ENCODE results near the gene VASH2. TPM values are rescaled to one million over a fixed set of nuclear protein-coding genes. Genes with fewer than 3 reads are reported as not detected.
A peak's percentile ranks its signal among the peaks of the same experiment; 100 is the strongest.

VASH2 gene
- total RNA-seq, 1 donor from 2014 or later: 0.10 TPM

- no peak for DNase-seq (ENCODE audit: low spot score)
- Mint-ChIP-seq H3K27me3 (ENCODE audit: insufficient read depth) (peaks cover 22% of the 10 kb centered on the region), H3K27ac (no peak overlapping the region), H3K4me3 (no peak overlapping the region), H3K9me3 (no peaks in the 10 kb centered on the region), H3K4me1 (ENCODE audit: low read depth) (peaks cover 7% of the 10 kb centered on the region), H3K36me3 (ENCODE audit: low read depth) (no peaks in the 10 kb centered on the region)
- intact Hi-C loops (cut with micrococcal nuclease): no loop called here
Measured at GRCh38 chr1:212967801-212968200, 17.5 kb downstream of the VASH2 start.

GRCh38 chr1:212968368-212968863 lies 18.1 kb downstream of the VASH2 start:
- intact Hi-C loops (cut with micrococcal nuclease): no loop called here
- H3K27me3 Mint-ChIP-seq (ENCODE audit: insufficient read depth): peaks cover 24% of the 10 kb centered on the region

GRCh38 chr1:212970085-212970484 lies 19.7 kb downstream of the VASH2 start:
- intact Hi-C loops (cut with micrococcal nuclease): no loop called here
- H3K9me3 Mint-ChIP-seq: no peaks in the 10 kb centered on the region
- DNase-seq (ENCODE audit: low spot score): no peak
- peaks cover 7% of the 10 kb centered on the region for H3K4me1 Mint-ChIP-seq (ENCODE audit: low read depth)
- no peak overlapping the region for H3K27ac Mint-ChIP-seq
- H3K4me3 Mint-ChIP-seq: no peak overlapping the region
- H3K36me3 Mint-ChIP-seq (ENCODE audit: low read depth): no peaks in the 10 kb centered on the region
- peaks cover 24% of the 10 kb centered on the region for H3K27me3 Mint-ChIP-seq (ENCODE audit: insufficient read depth)

More at GRCh38 chr1:212968368-212968863, 18.1 kb downstream of the VASH2 start:
- DNase-seq (ENCODE audit: low spot score): no peak
- H3K9me3 Mint-ChIP-seq: no peaks in the 10 kb centered on the region
- H3K4me1 Mint-ChIP-seq (ENCODE audit: low read depth): peaks cover 7% of the 10 kb centered on the region
- H3K4me3 Mint-ChIP-seq: no peak overlapping the region
- no peak overlapping the region for H3K27ac Mint-ChIP-seq
- no peaks in the 10 kb centered on the region for H3K36me3 Mint-ChIP-seq (ENCODE audit: low read depth)

GRCh38 chr1:212971312-212971711 lies 21.0 kb downstream of the VASH2 start:
- no peak overlapping the region for H3K4me3 Mint-ChIP-seq
- peaks cover 7% of the 10 kb centered on the region for H3K4me1 Mint-ChIP-seq (ENCODE audit: low read depth)
- H3K36me3 Mint-ChIP-seq (ENCODE audit: low read depth): no peaks in the 10 kb centered on the region
- no peak for DNase-seq (ENCODE audit: low spot score)
- no peaks in the 10 kb centered on the region for H3K9me3 Mint-ChIP-seq
- intact Hi-C loops (cut with micrococcal nuclease): no loop called here
- H3K27me3 Mint-ChIP-seq (ENCODE audit: insufficient read depth): peaks cover 21% of the 10 kb centered on the region
- no peak overlapping the region for H3K27ac Mint-ChIP-seq

GRCh38 chr1:212973426-212973825 lies 23.1 kb downstream of the VASH2 start:
- Mint-ChIP-seq H3K9me3 (no peaks in the 10 kb centered on the region), H3K27me3 (ENCODE audit: insufficient read depth) (peaks cover 10% of the 10 kb centered on the region), H3K4me1 (ENCODE audit: low read depth) (no peaks in the 10 kb centered on the region), H3K36me3 (ENCODE audit: low read depth) (no peaks in the 10 kb centered on the region), H3K4me3 (no peak overlapping the region), H3K27ac (no peak overlapping the region)
- intact Hi-C loops (cut with micrococcal nuclease): no loop called here
- no peak for DNase-seq (ENCODE audit: low spot score)

GRCh38 chr1:212973899-212974298 lies 23.6 kb downstream of the VASH2 start:
- H3K27ac Mint-ChIP-seq: no peak overlapping the region
- intact Hi-C loops (cut with micrococcal nuclease): no loop called here
- no peak for DNase-seq (ENCODE audit: low spot score)
- H3K36me3 Mint-ChIP-seq (ENCODE audit: low read depth): no peaks in the 10 kb centered on the region
- H3K4me1 Mint-ChIP-seq (ENCODE audit: low read depth): peaks cover 3% of the 10 kb centered on the region
- peaks cover 10% of the 10 kb centered on the region for H3K27me3 Mint-ChIP-seq (ENCODE audit: insufficient read depth)
- no peaks in the 10 kb centered on the region for H3K9me3 Mint-ChIP-seq
- no peak overlapping the region for H3K4me3 Mint-ChIP-seq

GRCh38 chr1:212974711-212975110 lies 24.4 kb downstream of the VASH2 start:
- peaks cover 9% of the 10 kb centered on the region for H3K27me3 Mint-ChIP-seq (ENCODE audit: insufficient read depth)
- DNase-seq (ENCODE audit: low spot score): no peak
- H3K4me1 Mint-ChIP-seq (ENCODE audit: low read depth): peaks cover 11% of the 10 kb centered on the region
- H3K36me3 Mint-ChIP-seq (ENCODE audit: low read depth): no peaks in the 10 kb centered on the region
- no peaks in the 10 kb centered on the region for H3K9me3 Mint-ChIP-seq
- intact Hi-C loops (cut with micrococcal nuclease): no loop called here
- H3K4me3 Mint-ChIP-seq: no peak overlapping the region
- no peak overlapping the region for H3K27ac Mint-ChIP-seq

- Mint-ChIP-seq H3K27ac (no peak overlapping the region), H3K9me3 (no peaks in the 10 kb centered on the region), H3K36me3 (ENCODE audit: low read depth) (no peaks in the 10 kb centered on the region), H3K4me1 (ENCODE audit: low read depth) (peaks cover 13% of the 10 kb centered on the region), H3K4me3 (no peak overlapping the region), H3K27me3 (ENCODE audit: insufficient read depth) (peaks cover 4% of the 10 kb centered on the region)
- intact Hi-C loops (cut with micrococcal nuclease): no loop called here
- DNase-seq (ENCODE audit: low spot score): no peak
Measured at GRCh38 chr1:212975111-212975918, 25.0 kb downstream of the VASH2 start.

GRCh38 chr1:212976586-212976985 lies 26.2 kb downstream of the VASH2 start:
- no peak overlapping the region for H3K4me3 Mint-ChIP-seq
- peaks cover 13% of the 10 kb centered on the region for H3K4me1 Mint-ChIP-seq (ENCODE audit: low read depth)
- no peaks in the 10 kb centered on the region for H3K36me3 Mint-ChIP-seq (ENCODE audit: low read depth)
- H3K9me3 Mint-ChIP-seq: no peaks in the 10 kb centered on the region
- intact Hi-C loops (cut with micrococcal nuclease): no loop called here
- peaks cover 4% of the 10 kb centered on the region for H3K27me3 Mint-ChIP-seq (ENCODE audit: insufficient read depth)
- no peak for DNase-seq (ENCODE audit: low spot score)
- H3K27ac Mint-ChIP-seq: no peak overlapping the region

GRCh38 chr1:212977781-212978645 lies 27.7 kb downstream of the VASH2 start:
- Mint-ChIP-seq H3K4me3 (no peak overlapping the region), H3K9me3 (no peaks in the 10 kb centered on the region), H3K27me3 (ENCODE audit: insufficient read depth) (peaks cover 4% of the 10 kb centered on the region), H3K36me3 (ENCODE audit: low read depth) (no peaks in the 10 kb centered on the region), H3K27ac (no peak overlapping the region), H3K4me1 (ENCODE audit: low read depth) (peaks cover 17% of the 10 kb centered on the region)
- intact Hi-C loops (cut with micrococcal nuclease): no loop called here
- DNase-seq (ENCODE audit: low spot score): no peak

- Mint-ChIP-seq H3K27me3 (ENCODE audit: insufficient read depth) (peaks cover 9% of the 10 kb centered on the region), H3K27ac (no peak overlapping the region), H3K4me1 (ENCODE audit: low read depth) (peaks cover 19% of the 10 kb centered on the region), H3K36me3 (ENCODE audit: low read depth) (no peaks in the 10 kb centered on the region), H3K4me3 (no peak overlapping the region), H3K9me3 (no peaks in the 10 kb centered on the region)
- intact Hi-C loops (cut with micrococcal nuclease): no loop called here
- no peak for DNase-seq (ENCODE audit: low spot score)
Measured at GRCh38 chr1:212979340-212980122, 29.2 kb downstream of the VASH2 start.

GRCh38 chr1:212980123-212980785 lies 29.9 kb downstream of the VASH2 start:
- peaks cover 19% of the 10 kb centered on the region for H3K4me1 Mint-ChIP-seq (ENCODE audit: low read depth)
- intact Hi-C loops (cut with micrococcal nuclease): no loop called here
- H3K9me3 Mint-ChIP-seq: no peaks in the 10 kb centered on the region
- H3K36me3 Mint-ChIP-seq (ENCODE audit: low read depth): no peaks in the 10 kb centered on the region
- H3K27ac Mint-ChIP-seq: peak overlapping the region; percentile 56
- DNase-seq (ENCODE audit: low spot score): no peak
- no peak overlapping the region for H3K4me3 Mint-ChIP-seq
- peaks cover 7% of the 10 kb centered on the region for H3K27me3 Mint-ChIP-seq (ENCODE audit: insufficient read depth)
